Kidney epithelial cell (primary cell): ENCODE data around the gene IGSF21. TPM values are rescaled to one million over a fixed set of nuclear protein-coding genes. Genes with fewer than 3 reads are reported as not detected.

ENCODE experiments used
- DNase-seq: peaks from one replicate; pipeline ENCODE4 v3.0.0-alpha.2; 2010; ENCODE audit warnings: low read depth
- H3K27me3 ChIP-seq: 2 replicates; pipeline ENCODE4 v1.6.0; 2011; ENCODE audit warnings: low read length; ENCODE audit not compliant: control insufficient read depth, insufficient read depth
- H3K36me3 ChIP-seq: 2 replicates; pipeline ENCODE4 v1.5.1; 2011; ENCODE audit warnings: low read length; ENCODE audit not compliant: control insufficient read depth, insufficient read depth
- H3K4me3 ChIP-seq: 2 replicates; pipeline ENCODE4 v1.5.1; 2011; ENCODE audit warnings: low read depth, mild to moderate bottlenecking, control low read depth, low read length
- total RNA-seq: library from RNA; depleted of rRNA; stranded (reverse); fragments of >200 nt; gene quantifications from 2 replicates; pipeline ENCODE4 v1.2.3, GENCODE V29; 2015
- TF ChIP-seq, protein P1 (sequence below): IDR thresholded peaks from 2 replicates; pipeline ENCODE4 v1.5.1; 2011; ENCODE audit warnings: mild to moderate bottlenecking, moderate library complexity, low read length, control low read depth, inconsistent platforms; ENCODE audit not compliant: insufficient read depth, poor library complexity, severe bottlenecking

The IGSF21 gene
- total RNA-seq, 1 donor from 2014 or later, result not detected

DNA sequence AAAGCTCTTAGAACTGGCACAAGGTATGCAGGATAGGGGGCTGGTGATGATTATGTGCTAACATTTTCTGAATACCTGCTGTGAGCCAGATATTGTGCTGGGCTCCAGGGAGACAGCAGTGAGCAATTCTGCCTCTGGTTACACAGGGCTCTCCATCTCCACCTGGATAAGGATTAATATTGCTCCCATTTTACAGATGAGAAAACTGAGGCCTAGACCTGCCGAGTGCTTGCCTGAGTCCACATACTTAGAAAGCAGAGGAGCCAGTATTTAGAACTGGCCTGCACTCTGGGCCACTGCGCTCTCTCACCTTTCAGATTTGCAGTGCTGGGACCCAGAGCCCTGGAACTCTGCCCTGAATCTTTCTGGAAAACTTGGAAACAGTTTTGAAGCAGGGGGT, 205.9 kb downstream of the IGSF21 start:
- no peak for DNase-seq
- H3K27me3 ChIP-seq, result no peaks in the 10 kb centered on the region
- TF ChIP-seq, protein P1, sequence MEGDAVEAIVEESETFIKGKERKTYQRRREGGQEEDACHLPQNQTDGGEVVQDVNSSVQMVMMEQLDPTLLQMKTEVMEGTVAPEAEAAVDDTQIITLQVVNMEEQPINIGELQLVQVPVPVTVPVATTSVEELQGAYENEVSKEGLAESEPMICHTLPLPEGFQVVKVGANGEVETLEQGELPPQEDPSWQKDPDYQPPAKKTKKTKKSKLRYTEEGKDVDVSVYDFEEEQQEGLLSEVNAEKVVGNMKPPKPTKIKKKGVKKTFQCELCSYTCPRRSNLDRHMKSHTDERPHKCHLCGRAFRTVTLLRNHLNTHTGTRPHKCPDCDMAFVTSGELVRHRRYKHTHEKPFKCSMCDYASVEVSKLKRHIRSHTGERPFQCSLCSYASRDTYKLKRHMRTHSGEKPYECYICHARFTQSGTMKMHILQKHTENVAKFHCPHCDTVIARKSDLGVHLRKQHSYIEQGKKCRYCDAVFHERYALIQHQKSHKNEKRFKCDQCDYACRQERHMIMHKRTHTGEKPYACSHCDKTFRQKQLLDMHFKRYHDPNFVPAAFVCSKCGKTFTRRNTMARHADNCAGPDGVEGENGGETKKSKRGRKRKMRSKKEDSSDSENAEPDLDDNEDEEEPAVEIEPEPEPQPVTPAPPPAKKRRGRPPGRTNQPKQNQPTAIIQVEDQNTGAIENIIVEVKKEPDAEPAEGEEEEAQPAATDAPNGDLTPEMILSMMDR, result no peak

DNA sequence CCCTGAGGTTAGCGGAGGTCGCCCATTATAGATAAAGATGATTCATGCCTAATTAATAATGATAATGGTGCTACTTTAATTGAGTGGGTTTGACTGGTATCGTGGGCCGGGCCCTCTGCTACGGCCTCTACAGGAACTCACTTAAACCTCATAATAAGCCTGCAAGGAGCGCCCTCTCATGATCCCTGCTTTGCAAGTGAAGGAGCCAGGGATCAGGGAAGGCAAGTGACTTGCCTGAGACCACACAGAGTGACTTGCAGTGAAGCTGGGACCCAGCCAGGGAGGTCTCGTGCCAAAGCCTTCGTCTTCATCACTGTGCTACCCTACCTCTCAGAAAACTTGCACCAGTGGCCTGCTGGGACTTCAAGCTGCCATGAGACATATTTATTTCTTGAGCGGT, 206.8 kb downstream of the IGSF21 start:
- no peaks in the 10 kb centered on the region for H3K36me3 ChIP-seq
- H3K27me3 ChIP-seq, result no peaks in the 10 kb centered on the region
- TF ChIP-seq, protein P1, result no peak
- no peak for DNase-seq
- no peak overlapping the region for H3K4me3 ChIP-seq

More for the DNA sequence above, 205.9 kb downstream of the IGSF21 start:
- no peak overlapping the region for H3K4me3 ChIP-seq
- no peaks in the 10 kb centered on the region for H3K36me3 ChIP-seq

DNA sequence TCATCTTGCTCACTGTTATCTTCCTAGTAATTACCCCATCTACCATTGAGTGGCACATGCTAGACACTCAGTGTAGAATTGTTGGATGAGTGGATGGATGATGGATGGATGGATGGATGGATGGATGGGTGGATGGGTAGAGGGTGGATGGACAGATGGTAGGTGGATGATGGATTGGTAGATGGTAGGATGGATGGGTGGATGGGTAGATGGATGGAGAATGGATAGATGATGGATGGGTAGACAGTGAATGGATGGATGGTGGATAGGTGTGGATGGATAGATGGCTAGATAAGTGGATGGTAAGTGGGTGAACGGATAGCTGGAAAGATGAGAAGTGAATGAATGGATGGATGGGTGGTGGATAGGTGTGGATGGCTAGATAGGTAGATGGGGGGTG, 207.9 kb downstream of the IGSF21 start:
- no peak for DNase-seq
- TF ChIP-seq, protein P1, result no peak

DNA sequence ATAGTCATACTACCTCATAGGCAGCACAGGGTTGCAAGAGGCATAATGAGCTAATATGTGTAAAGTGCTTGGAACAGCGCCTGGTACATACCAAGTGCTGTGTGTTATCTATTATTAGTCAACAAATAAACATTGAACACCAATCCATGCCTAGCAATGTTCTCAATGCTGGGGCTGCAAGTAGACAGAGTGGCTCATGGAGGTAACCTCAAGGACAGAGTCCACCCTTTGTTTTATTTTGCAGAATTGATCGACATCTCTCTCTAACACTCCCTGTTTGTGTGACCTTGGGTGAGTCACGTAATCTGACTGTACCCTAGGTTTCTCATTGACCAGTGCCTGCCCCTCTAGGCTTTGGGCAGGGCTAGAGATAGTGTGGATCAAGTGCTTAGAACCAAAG, 209.2 kb downstream of the IGSF21 start:
- Histone ChIP-seq H3K27me3 (no peaks in the 10 kb centered on the region), H3K4me3 (no peak overlapping the region), H3K36me3 (no peaks in the 10 kb centered on the region)
- DNase-seq, result no peak
- TF ChIP-seq, protein P1, result no peak

More for the DNA sequence above, 207.9 kb downstream of the IGSF21 start:
- no peak overlapping the region for H3K4me3 ChIP-seq
- H3K27me3 ChIP-seq, result no peaks in the 10 kb centered on the region
- H3K36me3 ChIP-seq, result no peaks in the 10 kb centered on the region

DNA sequence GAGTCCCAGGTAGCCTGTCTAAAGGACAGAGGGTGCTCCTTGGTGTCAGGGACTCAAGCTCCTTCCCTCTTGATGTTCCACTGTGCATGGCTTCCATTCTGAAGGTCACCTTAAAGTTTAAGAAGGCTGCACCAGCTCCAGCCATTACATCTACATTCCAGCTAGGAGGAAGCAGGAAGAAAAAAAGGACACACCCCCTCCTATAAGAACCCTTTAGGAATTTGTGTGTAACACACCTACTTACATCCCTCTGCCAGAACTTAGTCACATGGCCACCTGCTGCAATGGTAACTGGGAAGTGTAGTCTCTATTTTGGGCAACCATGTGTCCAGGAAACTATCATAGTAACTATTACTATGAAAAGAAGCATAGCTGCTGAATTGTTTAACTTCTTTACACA, 211.5 kb downstream of the IGSF21 start:
- Histone ChIP-seq H3K27me3 (no peaks in the 10 kb centered on the region), H3K4me3 (no peak overlapping the region), H3K36me3 (no peaks in the 10 kb centered on the region)
- TF ChIP-seq, protein P1, result no peak
- DNase-seq, result no peak

DNA sequence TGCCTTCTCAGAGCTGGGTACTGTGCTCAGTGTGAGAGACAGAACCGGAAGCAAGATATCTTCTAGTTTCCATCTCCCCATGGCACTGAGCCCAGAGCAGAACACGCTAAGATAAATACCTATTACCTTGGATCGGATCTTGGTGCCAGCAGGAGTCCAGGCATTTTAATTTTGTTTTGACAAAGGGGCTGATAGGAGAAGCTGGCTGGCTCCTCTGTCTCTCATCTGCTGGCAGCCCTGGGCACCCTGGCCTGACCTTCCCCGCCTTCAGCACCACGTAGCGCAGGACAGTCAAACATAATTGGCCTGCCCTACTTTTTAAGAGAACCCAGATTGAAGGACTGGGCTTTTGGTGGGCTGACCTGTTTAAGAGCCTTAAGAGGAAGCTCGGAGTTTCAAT, 212.5 kb downstream of the IGSF21 start:
- Histone ChIP-seq H3K27me3 (no peaks in the 10 kb centered on the region), H3K4me3 (no peak overlapping the region), H3K36me3 (no peaks in the 10 kb centered on the region)
- TF ChIP-seq, protein P1, result no peak
- DNase-seq, result no peak
